ENCODE measurements around the gene TXNL1. TPM values are rescaled to one million over a fixed set of nuclear protein-coding genes. Genes with fewer than 3 reads are reported as not detected.

TXNL1 gene
- total and polyA plus RNA-seq, 2 donors from 2014 or later = 54.0 to 91.1 TPM

DNA sequence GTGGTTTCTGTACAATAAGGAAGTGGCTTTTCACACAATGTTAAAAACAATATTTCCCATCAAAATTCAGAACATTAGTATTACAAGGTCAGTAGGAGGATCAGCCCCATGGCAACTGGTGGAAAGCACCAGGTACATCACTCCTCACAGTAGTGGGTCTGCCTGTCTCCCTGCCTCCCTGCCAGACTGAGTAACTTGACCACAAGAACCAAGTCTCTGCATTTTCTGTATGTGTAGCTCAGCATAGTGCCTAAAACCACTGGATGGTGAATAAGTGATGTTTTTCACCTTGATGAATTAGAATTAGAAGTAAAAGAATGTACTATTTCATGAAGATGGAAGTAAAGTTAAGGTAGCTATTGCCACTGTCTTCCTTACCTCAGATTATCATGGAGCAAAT, 8.7 kb upstream of the TXNL1 start:
- FAIRE-seq = no peak
- Histone ChIP-seq H3K4me1 (ENCODE audit: control insufficient read depth in 2 of 3, insufficient read depth in 2 of 3, low read depth in 1 of 3, low read length in 3 of 3) (peaks cover 0 to 4% (median 3%) of the 10 kb centered on the region in 3 donors), H3K4me3 (ENCODE audit: low read length in 3 of 3) (no peak overlapping the region), H3K36me3 (ENCODE audit: control insufficient read depth in 2 of 3, insufficient read depth in 3 of 3, low read length in 3 of 3) (no peaks in the 10 kb centered on the region), H3K9me3 (ENCODE audit: control insufficient read depth in 2 of 3, insufficient read depth in 1 of 3, low read length in 3 of 3) (no peaks in the 10 kb centered on the region), H3K27me3 (ENCODE audit: control insufficient read depth, insufficient read depth, low read length) (no peaks in the 10 kb centered on the region), H3K27ac (ENCODE audit: low read depth in 2 of 2, low read length in 2 of 2) (no peak overlapping the region), H3K9ac (ENCODE audit: low read length in 3 of 3) (no peak overlapping the region)
- DNase-seq = no peak
- intact Hi-C loops (cut with DNase I) = no loop called here
- TF ChIP-seq, protein P1, sequence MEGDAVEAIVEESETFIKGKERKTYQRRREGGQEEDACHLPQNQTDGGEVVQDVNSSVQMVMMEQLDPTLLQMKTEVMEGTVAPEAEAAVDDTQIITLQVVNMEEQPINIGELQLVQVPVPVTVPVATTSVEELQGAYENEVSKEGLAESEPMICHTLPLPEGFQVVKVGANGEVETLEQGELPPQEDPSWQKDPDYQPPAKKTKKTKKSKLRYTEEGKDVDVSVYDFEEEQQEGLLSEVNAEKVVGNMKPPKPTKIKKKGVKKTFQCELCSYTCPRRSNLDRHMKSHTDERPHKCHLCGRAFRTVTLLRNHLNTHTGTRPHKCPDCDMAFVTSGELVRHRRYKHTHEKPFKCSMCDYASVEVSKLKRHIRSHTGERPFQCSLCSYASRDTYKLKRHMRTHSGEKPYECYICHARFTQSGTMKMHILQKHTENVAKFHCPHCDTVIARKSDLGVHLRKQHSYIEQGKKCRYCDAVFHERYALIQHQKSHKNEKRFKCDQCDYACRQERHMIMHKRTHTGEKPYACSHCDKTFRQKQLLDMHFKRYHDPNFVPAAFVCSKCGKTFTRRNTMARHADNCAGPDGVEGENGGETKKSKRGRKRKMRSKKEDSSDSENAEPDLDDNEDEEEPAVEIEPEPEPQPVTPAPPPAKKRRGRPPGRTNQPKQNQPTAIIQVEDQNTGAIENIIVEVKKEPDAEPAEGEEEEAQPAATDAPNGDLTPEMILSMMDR (IDR thresholded peaks at IDR 0.05; ENCODE audit: borderline replicate concordance, extremely low read depth, insufficient read depth) = no peak

DNA sequence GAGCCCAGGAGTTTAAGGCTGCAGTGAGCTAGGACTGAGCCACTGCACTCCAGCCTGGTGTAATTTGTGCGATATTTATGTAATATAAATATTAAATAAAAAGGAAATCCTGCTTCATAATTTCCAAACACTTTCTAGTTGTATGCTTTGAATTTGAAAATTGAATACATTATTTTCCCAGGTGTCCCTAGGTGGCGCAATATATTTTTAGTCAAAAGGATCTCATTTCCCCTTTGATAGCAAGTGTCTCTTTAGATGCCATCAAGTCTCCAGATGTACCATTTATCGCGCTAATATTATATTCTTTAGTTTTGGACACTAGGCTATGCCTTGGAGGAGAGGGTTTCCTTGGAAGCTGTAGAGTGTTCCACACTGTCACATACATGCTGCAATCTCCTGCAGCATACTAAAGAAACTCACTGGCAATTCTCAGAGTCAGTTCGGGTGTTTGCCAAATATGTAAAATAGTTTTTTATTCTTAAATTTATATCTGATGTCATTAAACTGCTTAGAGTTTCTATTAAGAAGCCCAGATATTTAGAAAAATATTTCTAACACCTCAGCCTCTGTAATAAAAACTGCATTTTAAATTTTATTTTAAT, 7.1 kb upstream of the TXNL1 start:
- Histone ChIP-seq H3K36me3 (ENCODE audit: control insufficient read depth in 2 of 3, insufficient read depth in 3 of 3, low read length in 3 of 3) (no peaks in the 10 kb centered on the region), H3K4me3 (ENCODE audit: low read length in 3 of 3) (no peak overlapping the region), H3K27me3 (ENCODE audit: control insufficient read depth, insufficient read depth, low read length) (no peaks in the 10 kb centered on the region), H3K4me1 (ENCODE audit: control insufficient read depth in 2 of 3, insufficient read depth in 2 of 3, low read depth in 1 of 3, low read length in 3 of 3) (no peaks in the 10 kb centered on the region), H3K9me3 (ENCODE audit: control insufficient read depth in 2 of 3, insufficient read depth in 1 of 3, low read length in 3 of 3) (no peaks in the 10 kb centered on the region), H3K9ac (ENCODE audit: low read length in 3 of 3) (no peak overlapping the region), H3K27ac (ENCODE audit: low read depth in 2 of 2, low read length in 2 of 2) (no peak overlapping the region)
- TF ChIP-seq, protein P1 (IDR thresholded peaks at IDR 0.05; ENCODE audit: borderline replicate concordance, extremely low read depth, insufficient read depth) = peak; percentile 29
- no peak for FAIRE-seq
- DNase-seq = no peak
- intact Hi-C loops (cut with DNase I) = no loop called here

DNA sequence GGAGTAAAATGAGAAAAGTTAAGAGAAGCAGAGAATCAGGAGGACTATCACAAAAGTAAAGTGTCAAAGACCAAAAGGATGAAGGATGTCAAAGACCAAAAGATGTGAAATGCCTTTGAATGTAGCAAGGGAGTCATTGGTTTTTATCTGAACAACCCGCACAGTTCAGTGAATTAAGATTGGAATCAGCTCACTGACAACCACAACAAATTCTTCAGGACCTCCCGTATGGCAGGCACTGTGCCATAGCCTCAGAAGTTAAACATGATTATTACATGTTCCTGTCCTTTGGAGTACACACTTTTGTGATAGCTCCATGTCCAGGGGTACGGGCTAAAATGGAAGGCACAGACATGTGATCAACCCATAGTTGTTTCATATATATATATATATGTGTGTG, 5.0 kb upstream of the TXNL1 start:
- Histone ChIP-seq H3K4me1 (ENCODE audit: control insufficient read depth in 2 of 3, insufficient read depth in 2 of 3, low read depth in 1 of 3, low read length in 3 of 3) (peaks cover 0 to 5% (median 0%) of the 10 kb centered on the region in 3 donors), H3K4me3 (ENCODE audit: low read length in 3 of 3) (no peak overlapping the region), H3K36me3 (ENCODE audit: control insufficient read depth in 2 of 3, insufficient read depth in 3 of 3, low read length in 3 of 3) (no peaks in the 10 kb centered on the region), H3K27ac (ENCODE audit: low read depth in 2 of 2, low read length in 2 of 2) (no peak overlapping the region), H3K9ac (ENCODE audit: low read length in 3 of 3) (no peak overlapping the region), H3K27me3 (ENCODE audit: control insufficient read depth, insufficient read depth, low read length) (no peaks in the 10 kb centered on the region), H3K9me3 (ENCODE audit: control insufficient read depth in 2 of 3, insufficient read depth in 1 of 3, low read length in 3 of 3) (no peaks in the 10 kb centered on the region)
- DNase-seq (no peak), FAIRE-seq (no peak)
- intact Hi-C loops (cut with DNase I) = no loop called here
- TF ChIP-seq, protein P1 (IDR thresholded peaks at IDR 0.05; ENCODE audit: borderline replicate concordance, extremely low read depth, insufficient read depth) = no peak
